GM19372 (cell line): ENCODE measurements around the gene ACER3.
"Not testable (repeated sequence)": the region's sequence is repeated elsewhere in the genome, so short reads cannot be mapped to it uniquely, and the experiment has no call there.

Source experiments
- ATAC-seq: cut with Tn5 transposase; IDR thresholded peaks from one replicate; pipeline ENCODE4 v1.9.1; 2021; ENCODE audit warnings: mild to moderate bottlenecking, low read depth, moderate library complexity; ENCODE audit not compliant: unreplicated experiment

The ACER3 gene

DNA sequence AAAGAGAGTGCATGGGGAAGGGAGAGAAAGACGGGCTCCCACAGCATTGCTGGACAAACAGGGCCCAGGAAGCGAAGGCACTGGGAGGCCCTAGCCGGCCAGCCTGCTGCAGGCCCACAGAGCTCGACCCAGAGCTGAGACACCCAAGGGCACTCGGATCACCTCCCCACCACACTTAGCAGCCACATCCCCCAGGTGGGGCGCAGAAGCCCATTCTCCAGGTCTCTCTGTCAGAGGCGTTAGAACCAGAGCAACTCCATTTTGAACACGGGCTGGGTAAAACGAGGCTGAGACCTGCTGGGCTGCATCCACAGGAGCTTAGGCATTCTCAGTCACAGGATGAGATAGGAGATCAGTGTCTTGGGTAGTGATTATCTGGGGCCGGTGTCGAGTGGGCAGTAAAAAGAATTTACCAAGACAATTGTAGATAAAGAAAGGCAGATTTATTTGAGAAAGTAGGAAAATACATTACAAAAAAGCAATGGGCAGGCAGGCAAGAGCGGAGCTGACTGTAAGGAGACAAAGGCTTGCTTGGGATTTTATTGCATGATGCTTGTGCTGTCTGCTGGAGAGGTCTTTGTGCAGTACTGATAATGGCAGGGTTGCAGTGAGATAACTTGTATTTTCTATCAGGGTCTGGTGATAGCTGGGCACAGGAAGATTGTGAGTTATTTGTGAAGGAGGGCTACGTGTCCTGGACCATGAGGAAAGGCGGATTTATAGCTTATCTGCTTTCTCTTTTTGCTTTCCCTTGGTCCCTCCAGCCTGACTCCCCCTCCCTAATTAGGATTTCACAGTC lies 192.7 kb downstream of the ACER3 start:
- no peak for ATAC-seq

DNA sequence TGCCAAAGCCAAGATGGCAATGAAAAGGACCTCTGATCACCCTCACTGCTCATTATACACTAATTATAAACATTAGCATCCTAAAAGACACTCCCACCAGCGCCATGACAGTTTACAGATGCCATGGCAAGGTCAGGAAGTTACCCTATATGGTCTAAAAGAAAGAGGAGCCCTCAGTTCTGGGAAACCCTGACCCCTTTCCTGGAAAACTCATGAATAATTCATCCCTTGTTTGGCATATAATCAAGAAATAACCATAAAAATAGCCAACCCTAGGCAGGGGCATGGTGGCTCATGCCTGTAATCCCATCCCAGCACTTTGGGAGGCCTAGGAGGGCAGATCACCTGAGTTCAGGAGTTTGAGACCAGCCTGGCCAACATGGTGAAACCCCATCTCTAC lies 193.4 kb downstream of the ACER3 start:
- ATAC-seq: no peak

DNA sequence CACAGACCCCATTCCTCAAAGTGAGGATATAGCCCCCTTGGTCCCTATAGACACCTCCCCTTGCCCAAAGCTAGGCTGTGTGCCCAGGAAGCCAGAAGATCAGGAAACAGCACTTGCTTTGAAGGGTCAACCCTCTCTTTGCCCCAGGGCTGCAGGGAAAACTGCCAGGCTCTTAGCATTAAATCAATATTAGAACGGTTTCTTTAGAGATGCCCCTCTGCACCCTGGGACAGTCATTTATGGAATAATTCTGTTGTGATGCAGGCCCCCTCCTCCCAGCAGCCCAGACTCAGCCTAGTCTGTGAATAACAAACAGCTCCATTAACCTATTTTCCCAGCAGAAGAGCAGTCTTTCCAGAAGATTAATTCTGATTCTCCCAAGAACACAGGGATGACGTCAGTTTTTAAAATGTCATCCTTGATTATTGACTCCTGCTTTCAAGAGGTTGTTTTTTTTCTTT lies 194.4 kb downstream of the ACER3 start:
- no peak for ATAC-seq

DNA sequence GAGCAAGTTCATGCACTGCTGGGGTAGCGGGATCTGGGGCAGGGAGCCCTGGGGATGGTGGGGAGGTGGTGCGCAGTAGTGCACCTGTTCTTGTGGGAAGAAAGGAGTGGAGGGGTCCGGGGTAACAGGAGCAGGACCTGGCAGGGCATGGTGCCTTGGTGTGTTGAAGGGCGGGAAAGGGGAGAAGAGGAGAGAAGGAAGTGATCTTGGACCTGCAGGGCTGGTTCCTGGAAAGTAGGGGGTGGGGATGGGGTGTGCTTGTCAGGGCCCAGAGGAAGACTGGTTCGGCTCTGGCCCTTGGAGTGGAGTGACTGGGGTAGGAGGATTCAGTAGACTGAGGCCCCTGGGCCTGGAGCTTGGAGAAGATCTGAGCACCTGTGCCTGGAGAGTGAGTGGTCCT lies 195.2 kb downstream of the ACER3 start:
- ATAC-seq: no peak

DNA sequence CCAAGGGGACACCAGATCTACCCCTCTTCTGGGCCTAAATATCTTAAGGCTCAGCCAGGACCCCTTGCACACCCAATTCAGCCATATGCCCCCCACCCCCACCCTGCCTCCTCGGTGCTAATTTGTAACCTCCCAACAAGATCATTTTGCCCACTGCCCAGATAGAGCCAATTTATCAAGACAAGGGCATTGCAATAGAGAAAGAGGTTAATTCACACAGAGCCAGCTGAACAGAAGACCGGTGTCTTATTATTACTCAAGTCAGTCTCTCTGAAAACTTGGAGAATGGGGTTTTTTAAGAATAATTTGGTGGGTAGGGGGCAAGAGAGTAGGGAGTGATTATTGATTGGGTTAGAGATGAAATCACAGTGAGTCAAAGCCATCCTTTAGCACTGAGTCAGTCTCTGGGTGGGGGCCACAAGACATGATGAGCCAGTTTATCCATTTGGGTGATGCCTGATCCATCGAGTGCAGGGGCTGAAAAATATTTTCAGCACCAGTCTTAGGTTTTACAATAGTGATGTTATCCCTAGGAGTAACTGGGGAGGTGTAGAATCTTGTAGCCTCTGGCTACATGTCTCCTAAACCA lies 196.2 kb downstream of the ACER3 start:
- no peak for ATAC-seq

DNA sequence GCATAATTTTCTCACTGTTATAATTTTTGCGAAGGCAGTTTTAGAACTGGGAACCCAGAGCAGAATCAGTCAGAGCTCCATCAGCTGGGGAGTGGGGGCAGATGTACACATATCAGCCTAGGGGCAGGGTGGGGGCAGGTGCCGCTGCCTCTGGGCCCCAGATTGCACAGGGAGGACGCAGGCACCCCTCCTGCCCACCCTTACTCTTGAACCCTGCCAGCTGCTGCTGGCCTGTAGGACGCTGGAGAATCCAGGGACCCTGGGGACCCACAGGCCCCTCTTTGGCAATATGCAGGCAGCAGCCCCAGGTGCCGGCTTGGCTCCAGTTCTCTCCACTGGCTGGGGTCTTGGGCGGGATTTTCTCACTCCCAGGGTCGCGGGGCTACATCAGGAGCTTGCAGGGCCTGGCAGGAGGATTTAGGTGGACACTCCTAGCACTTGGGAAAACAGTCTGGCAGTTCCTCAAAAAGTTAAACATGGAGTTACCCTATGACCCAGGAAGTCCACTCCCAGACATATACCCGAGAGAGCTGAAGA lies 197.3 kb downstream of the ACER3 start:
- no peak for ATAC-seq

DNA sequence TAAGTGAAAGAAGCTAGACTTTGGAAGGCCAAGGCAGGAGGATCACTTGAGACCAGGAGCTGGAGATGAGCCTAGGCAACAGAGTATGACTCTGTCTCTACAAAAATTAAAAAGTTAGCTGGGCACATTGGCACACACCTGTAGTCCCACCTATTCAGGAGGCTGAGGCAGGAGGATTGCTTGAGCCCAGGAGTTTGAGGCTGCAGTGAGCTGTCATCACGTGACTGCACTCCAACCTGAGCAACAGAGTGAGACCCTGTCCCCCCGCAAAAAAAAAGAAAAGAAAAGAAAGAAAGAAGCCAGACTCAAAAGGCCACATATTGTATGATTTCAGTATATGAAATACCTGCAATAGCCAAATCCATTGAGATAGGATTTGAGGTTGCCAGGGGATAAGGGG lies 198.2 kb downstream of the ACER3 start:
- no peak for ATAC-seq

DNA sequence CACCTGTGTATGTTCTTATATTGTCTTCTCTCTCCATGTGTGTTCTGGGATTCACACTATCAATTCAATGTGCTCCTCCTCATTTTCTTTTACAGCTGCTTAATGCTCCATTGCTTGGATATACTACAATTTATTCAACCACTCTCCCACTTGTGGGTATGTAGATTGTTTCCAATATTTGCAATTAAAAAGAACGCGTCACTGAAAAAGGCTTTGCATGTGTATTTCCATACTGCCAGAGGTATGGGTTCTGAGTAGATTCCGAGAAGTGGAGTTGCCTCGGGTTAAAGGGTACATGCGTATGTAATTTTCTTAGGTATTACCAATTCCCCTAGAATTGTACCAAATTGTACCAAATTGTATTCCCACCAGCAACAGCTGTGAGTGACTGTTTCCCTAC lies 199.1 kb downstream of the ACER3 start:
- no peak for ATAC-seq

DNA sequence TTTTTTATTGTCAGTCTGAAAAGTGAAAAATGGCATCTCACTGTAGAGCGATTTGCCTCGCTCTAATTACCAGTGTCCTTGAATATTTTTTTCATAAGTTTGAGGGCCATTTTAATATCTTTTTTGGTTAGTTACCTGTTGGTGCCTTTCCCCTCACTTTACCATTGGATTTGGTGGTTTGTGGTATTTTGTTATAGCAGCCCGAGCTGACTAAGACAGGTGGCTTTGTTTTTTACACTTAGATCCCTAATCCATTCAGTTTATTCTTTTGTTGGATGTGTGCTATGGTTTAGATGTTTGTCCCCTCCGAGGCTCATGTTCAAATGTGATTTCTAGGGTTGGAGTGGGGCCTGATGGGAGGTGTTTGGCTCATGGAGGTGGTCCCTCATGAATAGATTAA lies 199.5 kb downstream of the ACER3 start:
- no peak for ATAC-seq

DNA sequence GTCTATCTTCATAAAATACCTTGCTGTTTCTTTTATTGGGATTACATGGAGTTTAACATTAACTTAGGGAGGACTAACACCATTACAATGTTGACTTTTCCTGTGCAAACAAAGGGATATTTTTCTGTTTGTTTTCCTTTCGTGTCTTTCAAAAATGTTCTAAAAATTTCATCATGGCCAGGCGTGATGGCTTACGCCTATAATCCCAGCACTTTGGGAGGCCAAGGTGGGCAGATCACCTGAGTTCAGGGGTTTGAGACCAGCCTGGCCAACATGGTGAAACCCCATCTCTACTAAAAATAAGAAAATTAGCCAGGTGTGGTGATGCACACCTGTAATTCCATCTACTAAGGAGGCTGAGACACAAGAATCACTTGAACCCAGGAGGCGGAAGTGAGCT lies 200.5 kb downstream of the ACER3 start:
- ATAC-seq: not testable (repeated sequence)

DNA sequence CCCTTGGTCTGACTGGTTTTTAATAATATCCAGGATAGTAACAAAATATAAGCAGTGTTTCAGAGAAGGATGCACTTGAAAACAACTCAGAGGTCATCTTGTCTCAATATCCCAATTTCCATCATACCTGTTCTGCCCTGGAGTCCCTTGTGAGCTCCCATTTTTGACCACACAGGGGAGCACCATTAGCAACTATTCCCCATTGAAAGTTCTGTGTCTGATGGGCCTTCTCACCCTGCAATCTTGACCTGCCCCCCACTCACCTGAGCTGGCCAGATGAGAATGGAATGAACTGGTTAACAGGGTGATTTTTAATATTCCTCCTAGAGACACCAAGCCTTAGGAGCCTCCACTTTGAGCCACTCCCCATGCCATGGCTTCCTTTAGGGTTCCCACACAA lies 202.2 kb downstream of the ACER3 start:
- no peak for ATAC-seq

DNA sequence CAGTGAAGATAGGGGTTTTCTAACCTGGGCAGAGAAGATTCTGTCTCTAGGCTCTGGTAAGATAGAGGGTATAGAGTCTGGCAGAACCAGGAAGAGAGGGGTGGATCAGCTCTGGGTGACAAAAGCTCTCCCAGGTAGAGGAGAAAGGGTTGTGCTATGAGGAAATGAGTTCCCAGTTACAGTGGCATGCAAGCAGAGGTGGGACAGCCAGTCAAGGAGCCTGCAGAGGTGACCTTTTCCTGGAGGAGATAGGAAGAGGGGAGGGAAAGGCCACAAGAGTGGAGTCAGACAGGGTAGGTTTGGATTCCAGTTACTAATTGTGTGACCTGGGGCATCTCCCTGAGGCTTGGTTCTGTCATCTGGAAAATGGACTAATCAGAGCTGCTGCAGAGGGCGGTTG lies 202.7 kb downstream of the ACER3 start:
- no peak for ATAC-seq

DNA sequence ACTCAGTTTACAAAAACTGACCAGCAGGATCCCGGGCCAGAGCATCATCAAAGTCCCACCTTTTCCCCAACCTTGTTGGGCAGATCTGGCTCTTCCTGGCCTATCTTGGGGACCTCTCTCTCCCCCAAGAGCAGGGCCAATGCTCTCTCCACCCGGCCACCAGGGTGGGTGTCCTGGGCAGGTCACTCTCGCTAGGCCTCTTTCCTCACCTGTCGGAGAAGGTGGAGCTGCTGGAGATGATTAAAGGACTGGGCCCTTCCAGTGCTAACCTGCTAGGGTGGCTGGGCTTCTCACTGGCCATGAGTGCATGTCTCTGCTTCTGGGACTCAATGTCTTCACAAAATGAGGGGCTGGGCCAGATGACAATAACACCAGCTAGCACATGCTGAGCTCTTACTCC lies 203.1 kb downstream of the ACER3 start:
- ATAC-seq: no peak

DNA sequence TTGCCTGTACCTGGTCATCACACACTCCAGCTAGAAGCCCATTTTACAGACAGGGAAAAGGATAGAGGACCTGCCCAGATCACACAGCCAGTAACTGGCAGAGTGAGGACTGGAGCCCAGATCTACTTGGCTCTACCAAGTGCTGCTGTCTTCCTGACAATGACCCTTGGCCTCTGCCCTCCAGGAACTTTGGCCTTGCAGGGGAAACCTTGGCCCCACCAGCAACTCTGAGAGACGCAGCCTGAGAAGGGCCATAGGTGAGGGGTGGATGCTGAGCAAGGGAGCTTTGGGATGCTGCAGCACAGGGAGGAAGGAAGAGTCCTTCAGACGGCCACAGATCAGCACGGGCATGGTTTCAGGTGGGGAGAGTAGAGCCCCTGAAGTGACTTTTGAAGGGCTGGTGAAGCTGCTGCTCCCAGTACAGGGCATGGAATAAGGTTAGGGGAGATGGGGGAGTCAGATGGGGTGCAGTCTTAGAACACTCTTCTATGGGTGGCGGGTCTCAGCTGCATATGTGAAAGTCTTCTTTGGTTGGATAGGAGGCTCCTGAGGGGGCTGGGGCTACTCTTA lies 204.0 kb downstream of the ACER3 start:
- no peak for ATAC-seq

DNA sequence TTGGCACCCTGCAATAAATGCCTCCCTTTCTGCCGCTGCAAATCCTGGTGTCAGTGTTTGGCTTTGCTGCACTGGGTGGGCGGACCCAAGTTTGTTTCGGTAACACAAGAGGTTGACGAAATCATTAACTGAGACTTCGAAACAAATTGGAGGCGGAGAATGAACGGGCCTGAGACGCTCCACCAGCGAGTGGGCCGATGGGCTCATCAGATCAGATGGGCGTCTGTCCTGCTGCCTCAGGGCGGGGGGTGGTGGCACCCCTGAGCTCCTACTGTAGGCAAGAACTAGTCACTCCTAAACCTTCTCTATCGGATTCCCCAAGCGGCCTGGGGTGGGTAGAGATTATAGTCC lies 205.1 kb downstream of the ACER3 start:
- ATAC-seq: no peak

DNA sequence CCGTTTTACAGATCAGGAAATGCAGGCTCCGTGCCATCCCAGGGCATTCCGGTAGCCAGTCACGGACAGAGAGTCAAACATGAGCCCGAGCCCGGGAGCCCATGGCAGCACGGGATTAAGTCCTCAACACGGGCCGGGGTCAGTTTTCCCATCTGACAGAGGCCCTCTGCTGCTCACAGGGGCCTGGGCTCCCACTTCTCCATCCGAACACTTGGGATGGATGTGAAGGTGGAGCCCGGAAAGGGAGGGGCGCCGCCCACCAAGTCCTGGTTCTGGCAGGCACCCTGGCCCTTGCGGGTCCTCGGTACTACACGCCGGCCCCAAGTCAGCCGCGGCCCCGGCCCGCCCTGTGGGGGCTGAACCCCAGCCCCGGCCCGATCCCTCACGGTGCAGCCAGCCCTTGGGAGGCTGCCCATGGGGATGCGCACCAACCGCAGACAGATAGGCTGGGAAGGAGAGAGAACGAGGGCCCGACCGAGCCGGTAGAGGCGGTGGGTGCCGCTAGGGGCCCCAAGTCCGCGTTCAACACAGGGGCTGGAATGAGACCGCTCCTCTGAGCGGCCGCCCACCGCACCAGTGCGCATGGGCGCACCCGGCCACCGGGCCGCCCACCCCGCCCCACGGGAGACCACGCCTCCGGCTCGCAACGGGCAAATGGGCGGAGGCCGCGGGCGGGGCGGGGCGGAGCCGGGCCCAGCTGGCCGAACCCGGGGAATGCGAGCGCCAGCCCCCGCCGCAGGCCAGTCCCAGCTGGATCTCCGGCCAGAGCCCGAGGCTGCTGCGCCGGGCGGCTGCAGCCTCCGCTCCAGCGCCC lies 205.7 kb downstream of the ACER3 start, which contains the start of gene CAPN5:
TSS of gene CAPN5 (plus strand) at position 743 of the 814 bp plus-strand sequence. CDS start 17,916 bp downstream, outside the sequence.
- ATAC-seq: peak; percentile 90

DNA sequence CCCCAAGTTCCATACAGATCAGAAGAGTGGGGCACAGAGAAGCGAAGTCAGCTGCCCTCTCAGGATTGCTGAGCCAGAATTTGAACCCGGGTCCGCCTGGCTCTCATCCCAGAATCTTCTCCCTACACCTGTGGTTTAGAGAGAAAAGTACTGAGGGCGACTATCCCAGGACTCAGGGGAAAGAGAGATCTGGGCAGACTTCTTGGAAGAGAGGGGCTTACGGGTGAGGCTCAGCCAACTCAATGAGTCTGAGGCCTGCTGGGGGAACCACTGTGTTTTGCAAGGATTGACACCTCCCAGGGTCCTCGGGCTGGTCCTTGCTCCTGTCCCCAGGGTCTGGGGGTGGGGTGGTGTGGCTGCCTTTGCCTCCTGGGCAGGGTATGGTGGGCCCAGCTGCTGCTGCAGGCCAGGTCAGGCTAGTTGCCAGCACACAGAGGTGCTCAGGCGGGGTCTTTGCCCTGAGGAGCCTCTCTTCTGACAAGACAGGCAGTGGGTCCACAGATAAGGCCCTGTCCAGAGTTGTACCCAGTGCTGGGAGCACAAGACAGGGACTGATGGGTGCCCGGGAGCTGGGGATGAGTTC lies 207.2 kb downstream of the ACER3 start:
- ATAC-seq: no peak

DNA sequence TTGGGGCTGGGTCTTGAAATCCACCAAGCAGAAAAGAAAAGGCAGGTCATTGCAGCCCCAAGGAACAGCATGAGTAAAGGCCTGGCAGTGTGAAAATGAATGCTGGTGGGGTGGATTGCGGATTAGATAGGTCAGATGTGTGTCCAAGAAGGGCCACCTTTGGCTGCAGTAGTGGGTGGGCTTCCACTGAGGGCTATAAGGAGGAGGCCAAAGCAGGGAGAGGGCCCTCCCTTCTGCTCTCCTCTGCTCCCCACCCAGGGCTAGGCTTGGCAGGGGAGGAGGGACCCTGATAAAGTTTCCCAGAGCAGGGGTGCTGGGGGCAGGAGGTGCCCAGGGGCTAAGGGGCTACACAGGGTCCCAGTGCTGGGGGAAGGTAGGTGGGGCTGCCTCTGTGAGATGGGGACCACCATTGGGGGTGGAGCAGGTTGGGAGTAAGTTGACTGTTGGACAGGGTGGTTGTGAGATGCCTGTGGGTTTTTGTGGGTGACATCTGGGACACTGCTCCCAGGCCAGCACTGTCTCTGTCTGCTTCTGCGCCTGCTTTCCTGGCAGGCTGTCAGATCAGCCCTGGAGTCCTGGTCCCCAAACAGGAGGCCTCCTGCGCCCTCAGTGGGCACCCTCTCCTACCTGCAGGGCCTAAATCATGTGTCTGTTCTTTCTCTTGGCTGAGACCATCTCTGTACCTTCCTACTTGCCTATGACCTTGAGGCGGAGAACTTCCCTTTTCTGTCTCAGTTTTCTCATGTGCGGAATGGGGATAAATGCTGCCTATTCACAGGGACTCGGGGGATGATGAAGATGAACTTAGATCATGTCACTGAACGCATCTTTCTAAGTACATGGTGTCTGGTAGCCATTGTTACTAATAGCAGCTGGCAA lies 208.0 kb downstream of the ACER3 start:
- no peak for ATAC-seq

DNA sequence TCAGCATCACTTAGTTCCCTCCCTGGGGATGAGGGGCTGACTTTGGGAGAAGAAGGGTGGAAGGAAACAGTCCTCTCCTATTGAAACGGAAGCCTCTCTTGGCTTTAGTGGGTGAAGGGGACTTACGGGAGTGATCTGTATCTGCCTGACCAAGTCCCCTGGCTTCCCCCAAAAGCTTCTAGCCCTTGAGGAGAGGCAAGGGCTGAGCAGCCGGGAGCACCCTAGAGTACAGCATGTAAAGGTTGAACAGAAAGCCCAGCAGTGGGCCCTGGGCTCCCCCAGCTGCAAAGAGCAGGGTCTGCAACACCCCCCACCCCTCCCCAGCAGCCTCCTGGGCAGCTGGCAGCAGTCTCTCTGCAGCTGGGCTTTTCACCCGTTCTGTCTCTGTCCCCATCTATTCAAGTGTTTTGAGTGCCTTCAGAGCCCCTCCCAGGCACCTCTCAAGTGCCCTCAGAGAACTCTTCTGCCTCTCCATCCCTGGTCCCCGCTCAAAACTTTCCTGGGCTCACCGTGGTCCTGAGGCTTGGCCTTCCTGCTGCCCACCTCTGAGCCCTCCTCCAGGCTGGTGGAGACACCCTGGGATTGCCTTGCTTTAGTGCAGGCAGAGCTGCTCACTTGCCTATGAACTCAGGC lies 208.7 kb downstream of the ACER3 start:
- no peak for ATAC-seq
